A549 (cell line): Measurements from ENCODE around the gene OSBPL9.

Experiments used
- CHD2 ChIP-seq: fragments of 150-350 bp; IDR thresholded peaks from 2 replicates; pipeline ENCODE4 v1.6.1; 2014; ENCODE audit warnings: low read length; ENCODE audit not compliant: partially characterized antibody
- CTCF ChIP-seq: fragments of >200 bp; sonication (Bioruptor Twin); formaldehyde crosslinking; IDR thresholded peaks from 3 replicates; pipeline ENCODE4 v1.5.1; 2016
- EHMT2 ChIP-seq: fragments of 200-600 bp; sonication (generic); IDR thresholded peaks from 2 replicates; pipeline ENCODE4 v1.6.1; 2016; ENCODE audit warnings: antibody characterized with exemption, low read depth, mild to moderate bottlenecking, moderate library complexity
- JUN ChIP-seq, 2 experiments: fragments of >200 bp; sonication (Bioruptor Twin); formaldehyde crosslinking; IDR thresholded peaks; 2 replicates in 1 of 2; 3 replicates in 1 of 2; pipeline ENCODE4 v1.6.1; 2016 to 2017
- POLR2A ChIP-seq: IDR thresholded peaks from 2 replicates; pipeline ENCODE4 v1.6.1; 2012; ENCODE audit warnings: mild to moderate bottlenecking, low read length

GRCh38 chr1:51621161-51621560 is 4.3 kb downstream of the OSBPL9 start:
- TF ChIP-seq CTCF, result no peak
- no peak for TF ChIP-seq CHD2
- TF ChIP-seq POLR2A, result no peak
- TF ChIP-seq JUN (IDR thresholded peaks at IDR 0.05), result no peak
- no peak for TF ChIP-seq EHMT2
